GM19397 (cell line): Measurements from ENCODE around the gene CACNG4.
"Not testable (repeated sequence)": the region's sequence is repeated elsewhere in the genome, so short reads cannot be mapped to it uniquely, and the experiment has no call there.

Source experiments
- ATAC-seq: cut with Tn5 transposase; IDR thresholded peaks from one replicate; pipeline ENCODE4 v1.9.1; 2021; ENCODE audit warnings: mild to moderate bottlenecking, moderate library complexity; ENCODE audit not compliant: unreplicated experiment

Gene CACNG4

GRCh38 chr17:66960613-66961012 is 3.9 kb upstream of the CACNG4 start:
- no peak for ATAC-seq

- ATAC-seq, result no peak
Measured at GRCh38 chr17:66963521-66963908, 992 bp upstream of the CACNG4 start.

GRCh38 chr17:66964930-66965800 is 658 bp downstream of the CACNG4 start:
- ATAC-seq, result no peak

- no peak for ATAC-seq
Measured at GRCh38 chr17:66965801-66966262, 1.3 kb downstream of the CACNG4 start.

GRCh38 chr17:66966298-66966697 is 1.8 kb downstream of the CACNG4 start:
- ATAC-seq, result no peak

GRCh38 chr17:66966704-66967418 is 2.4 kb downstream of the CACNG4 start:
- ATAC-seq, result no peak

GRCh38 chr17:66967837-66968543 is 3.5 kb downstream of the CACNG4 start:
- no peak for ATAC-seq

GRCh38 chr17:66968916-66969315 is 4.4 kb downstream of the CACNG4 start:
- ATAC-seq, result no peak

GRCh38 chr17:66970140-66970539 is 5.6 kb downstream of the CACNG4 start:
- ATAC-seq, result no peak

- no peak for ATAC-seq
Measured at GRCh38 chr17:66970797-66971196, 6.3 kb downstream of the CACNG4 start.

GRCh38 chr17:66971264-66971663 is 6.8 kb downstream of the CACNG4 start:
- ATAC-seq, result no peak

GRCh38 chr17:66971730-66972441 is 7.4 kb downstream of the CACNG4 start:
- ATAC-seq, result no peak

GRCh38 chr17:66972442-66972830 is 7.9 kb downstream of the CACNG4 start:
- not testable (repeated sequence) for ATAC-seq

GRCh38 chr17:66975188-66975587 is 10.7 kb downstream of the CACNG4 start:
- ATAC-seq, result no peak

GRCh38 chr17:66975614-66976378 is 11.3 kb downstream of the CACNG4 start:
- no peak for ATAC-seq

- ATAC-seq, result no peak
Measured at GRCh38 chr17:66976379-66976663, 11.8 kb downstream of the CACNG4 start.

GRCh38 chr17:66976781-66977201 is 12.3 kb downstream of the CACNG4 start:
- ATAC-seq, result no peak

GRCh38 chr17:66978514-66979061 is 14.1 kb downstream of the CACNG4 start:
- no peak for ATAC-seq

- no peak for ATAC-seq
Measured at GRCh38 chr17:66980896-66981295, 16.4 kb downstream of the CACNG4 start.

GRCh38 chr17:66981983-66982508 is 17.5 kb downstream of the CACNG4 start:
- ATAC-seq, result no peak
